CD14-positive monocyte (primary cell): Measurements from ENCODE around the gene COL12A1. TPM values are rescaled to one million over a fixed set of nuclear protein-coding genes. Genes with fewer than 3 reads are reported as not detected.

Experiments used
- DNase-seq, 3 donors: peaks; one replicate each; pipeline ENCODE4 v3.0.0-alpha.2; 2011 to 2022
- H2AFZ ChIP-seq: 2 replicates; pipeline ENCODE4 v1.6.0; 2012; ENCODE audit warnings: mild to moderate bottlenecking, low read depth, low read length, inconsistent platforms; ENCODE audit not compliant: insufficient read depth, poor library complexity, severe bottlenecking
- H3K27ac ChIP-seq, 2 donors: 1 replicate in 1 of 2; 2 replicates in 1 of 2; pipeline ENCODE4 v1.5.1; 2012 to 2013; ENCODE audit warnings: low read length in 2 of 2, control low read depth in 1 of 2, inconsistent platforms in 1 of 2, low read depth in 1 of 2, mild to moderate bottlenecking in 1 of 2
- H3K27me3 ChIP-seq, 2 donors: one replicate each; pipeline versions ENCODE4 v1.6.0 to v1.6.1; 2011 to 2013; ENCODE audit warnings: low read length in 2 of 2; ENCODE audit not compliant: control insufficient read depth in 2 of 2, insufficient read depth in 2 of 2
- H3K36me3 ChIP-seq, 2 donors: replicated peaks in 1 of 2; 1 replicate in 1 of 2; 2 replicates in 1 of 2; pipeline versions ENCODE4 v1.5.1 to v1.6.1; 2012 to 2013; ENCODE audit warnings: low read length in 2 of 2, control low read depth in 1 of 2, inconsistent platforms in 1 of 2, mild to moderate bottlenecking in 1 of 2; ENCODE audit not compliant: insufficient read depth in 2 of 2, control insufficient read depth in 1 of 2
- H3K4me1 ChIP-seq, 2 donors: 1 replicate in 1 of 2; 2 replicates in 1 of 2; pipeline versions ENCODE4 v1.5.1 to v1.6.1; 2012 to 2013; ENCODE audit warnings: low read length in 2 of 2, control low read depth in 1 of 2, inconsistent platforms in 1 of 2, mild to moderate bottlenecking in 1 of 2, moderate library complexity in 1 of 2; ENCODE audit not compliant: insufficient read depth in 2 of 2, control insufficient read depth in 1 of 2
- H3K4me2 ChIP-seq: replicated peaks from 2 replicates; pipeline ENCODE3; 2012; ENCODE audit warnings: low read length, moderate library complexity, mild to moderate bottlenecking; ENCODE audit not compliant: poor library complexity, severe bottlenecking; ENCODE audit errors: extremely low read depth
- H3K4me3 ChIP-seq, 3 experiments: fragments of 200-600 bp in 1 of 3; sonication (generic) in 1 of 3; replicated peaks in 1 of 3; 1 replicate in 2 of 3; 2 replicates in 1 of 3; pipeline ENCODE4 v1.5.1; 2011 to 2013; ENCODE audit warnings: low read length in 3 of 3, mild to moderate bottlenecking in 3 of 3, control low read depth in 2 of 3, low read depth in 2 of 3, inconsistent platforms in 1 of 3, moderate library complexity in 1 of 3
- H3K79me2 ChIP-seq: 2 replicates; pipeline ENCODE4 v1.6.0; 2012; ENCODE audit warnings: mild to moderate bottlenecking, control low read depth, inconsistent platforms, low read length, moderate library complexity; ENCODE audit not compliant: insufficient read depth
- H3K9ac ChIP-seq: 2 replicates; pipeline ENCODE4 v1.6.0; 2017; ENCODE audit warnings: low read length, mild to moderate bottlenecking; ENCODE audit not compliant: insufficient read depth, poor library complexity, severe bottlenecking
- H3K9me3 ChIP-seq, 2 donors: replicated peaks in 1 of 2; 1 replicate in 1 of 2; 2 replicates in 1 of 2; pipeline versions ENCODE4 v1.5.1 to v1.6.1; 2012 to 2013; ENCODE audit warnings: low read length in 2 of 2, control low read depth in 1 of 2; ENCODE audit not compliant: control insufficient read depth in 1 of 2, insufficient read depth in 1 of 2
- H4K20me1 ChIP-seq: 2 replicates; pipeline ENCODE4 v1.6.0; 2012; ENCODE audit warnings: mild to moderate bottlenecking, low read length, control low read depth, moderate library complexity; ENCODE audit not compliant: insufficient read depth
- H3K27ac Mint-ChIP-seq, 7 donors: one replicate each; pipeline ENCODE4 v1.8.0; 2020; ENCODE audit warnings: mild to moderate bottlenecking in 7 of 7, mixed read lengths in 7 of 7, moderate library complexity in 6 of 7, inconsistent platforms in 2 of 7
- H3K27me3 Mint-ChIP-seq, 3 donors: one replicate each; pipeline ENCODE4 v1.8.0; 2021 to 2022; ENCODE audit warnings: low read depth in 3 of 3, mild to moderate bottlenecking in 3 of 3, mixed read lengths in 3 of 3, moderate library complexity in 3 of 3, inconsistent platforms in 1 of 3
- H3K36me3 Mint-ChIP-seq, 2 donors: one replicate each; pipeline ENCODE4 v1.8.0; 2020; ENCODE audit warnings: mixed read lengths in 2 of 2, inconsistent platforms in 1 of 2, mild to moderate bottlenecking in 1 of 2
- H3K4me1 Mint-ChIP-seq: one replicate; pipeline ENCODE4 v1.8.0; 2020; ENCODE audit warnings: mild to moderate bottlenecking, mixed read lengths
- H3K4me3 Mint-ChIP-seq, 2 donors: one replicate each; pipeline ENCODE4 v1.8.0; 2020; ENCODE audit warnings: mild to moderate bottlenecking in 2 of 2, mixed read lengths in 2 of 2, moderate library complexity in 1 of 2
- H3K9me3 Mint-ChIP-seq, 7 donors: one replicate each; pipeline ENCODE4 v1.8.0; 2020 to 2022; ENCODE audit warnings: mixed read lengths in 7 of 7, mild to moderate bottlenecking in 6 of 7, moderate library complexity in 6 of 7, inconsistent platforms in 2 of 7
- WGBS: methylation state at CpG from one replicate; pipeline ENCODE4 v1.1.5; 2013; ENCODE audit warnings: missing lambda C conversion rate; ENCODE audit not compliant: insufficient coverage; 5-methylcytosine and 5-hydroxymethylcytosine counted together
- intact Hi-C, 2 donors: fragments of 100-400 bp; cut with micrococcal nuclease; formaldehyde crosslinking; loops; one replicate each; pipeline versions ENCODE4 v1.15.0 to v1.15.1; 2023
- polyA plus RNA-seq, 3 donors: library from polyadenylated mRNA; depleted of rRNA in 1 of 3; unstranded in 2 of 3; stranded (reverse) in 1 of 3; fragments of 300-500 nt in 2 of 3; fragments of >200 nt in 1 of 3; fragmentation: Illumina TruSeq in 2 of 3; gene quantifications; 1 replicate in 2 of 3; 2 replicates in 1 of 3; pipeline ENCODE4 v1.2.3, GENCODE V29; 2012 to 2021
- TF ChIP-seq, protein P1 (sequence below): fragments of 200-600 bp; IDR thresholded peaks from one replicate; pipeline ENCODE4 v1.8.0; 2022; ENCODE audit warnings: antibody characterized with exemption, mild to moderate bottlenecking

COL12A1 gene
- polyA plus RNA-seq, 3 donors = not detected

DNA sequence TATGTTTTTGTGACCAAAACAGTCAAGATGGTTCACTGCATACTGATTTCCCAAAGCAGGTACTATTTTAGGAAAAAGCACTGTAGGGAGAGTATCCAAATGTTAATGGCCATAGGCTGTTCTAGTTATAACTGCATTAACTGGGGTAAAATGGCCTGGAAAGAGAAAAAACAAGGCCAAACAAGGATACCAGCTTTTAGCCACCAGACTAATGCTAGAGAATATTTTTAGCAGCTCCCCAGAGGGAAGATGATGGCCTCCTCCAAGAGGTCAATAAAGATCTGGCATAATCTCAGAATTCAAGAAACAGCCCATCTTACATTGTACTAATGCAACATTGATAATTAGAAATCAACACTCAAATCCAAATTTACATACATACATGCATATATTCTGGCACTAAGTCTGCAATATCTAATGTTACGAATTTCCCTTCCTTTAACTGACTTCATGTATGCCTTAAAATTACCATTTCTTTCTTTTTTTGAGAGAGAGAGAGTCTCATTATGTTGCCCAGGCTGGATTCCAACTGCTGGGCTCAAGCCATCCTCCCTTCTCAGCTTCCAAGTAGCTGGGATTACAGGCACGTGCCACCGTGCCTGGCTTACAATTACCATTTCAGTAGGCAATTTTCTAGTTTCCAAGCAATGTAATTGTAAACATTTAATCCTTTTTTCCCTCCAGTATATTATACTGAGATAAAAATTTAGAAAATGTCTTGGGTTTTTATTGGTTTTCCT, 28.4 kb upstream of the COL12A1 start:
- no peaks in the 10 kb centered on the region for H3K27me3 ChIP-seq
- H3K27ac Mint-ChIP-seq = no peak overlapping the region
- no peaks in the 10 kb centered on the region for H3K79me2 ChIP-seq
- peaks cover 20 to 26% of the 10 kb centered on the region in 2 donors for H3K36me3 Mint-ChIP-seq
- H3K27ac ChIP-seq = no peak overlapping the region
- H3K9ac ChIP-seq = no peak overlapping the region
- peaks cover 4% of the 10 kb centered on the region for H3K4me1 Mint-ChIP-seq
- H3K9me3 ChIP-seq = no peaks in the 10 kb centered on the region
- no CpG with 5 or more reads among the region's 3 CpGs for WGBS
- no peak overlapping the region for H3K4me3 Mint-ChIP-seq
- no peak overlapping the region for H3K4me3 ChIP-seq
- H3K9me3 Mint-ChIP-seq = no peaks in the 10 kb centered on the region
- TF ChIP-seq, protein P1, sequence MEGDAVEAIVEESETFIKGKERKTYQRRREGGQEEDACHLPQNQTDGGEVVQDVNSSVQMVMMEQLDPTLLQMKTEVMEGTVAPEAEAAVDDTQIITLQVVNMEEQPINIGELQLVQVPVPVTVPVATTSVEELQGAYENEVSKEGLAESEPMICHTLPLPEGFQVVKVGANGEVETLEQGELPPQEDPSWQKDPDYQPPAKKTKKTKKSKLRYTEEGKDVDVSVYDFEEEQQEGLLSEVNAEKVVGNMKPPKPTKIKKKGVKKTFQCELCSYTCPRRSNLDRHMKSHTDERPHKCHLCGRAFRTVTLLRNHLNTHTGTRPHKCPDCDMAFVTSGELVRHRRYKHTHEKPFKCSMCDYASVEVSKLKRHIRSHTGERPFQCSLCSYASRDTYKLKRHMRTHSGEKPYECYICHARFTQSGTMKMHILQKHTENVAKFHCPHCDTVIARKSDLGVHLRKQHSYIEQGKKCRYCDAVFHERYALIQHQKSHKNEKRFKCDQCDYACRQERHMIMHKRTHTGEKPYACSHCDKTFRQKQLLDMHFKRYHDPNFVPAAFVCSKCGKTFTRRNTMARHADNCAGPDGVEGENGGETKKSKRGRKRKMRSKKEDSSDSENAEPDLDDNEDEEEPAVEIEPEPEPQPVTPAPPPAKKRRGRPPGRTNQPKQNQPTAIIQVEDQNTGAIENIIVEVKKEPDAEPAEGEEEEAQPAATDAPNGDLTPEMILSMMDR = no peak
- no peaks in the 10 kb centered on the region for H3K4me1 ChIP-seq
- intact Hi-C loops = no loop called here
- peaks cover 0 to 3% (median 0%) of the 10 kb centered on the region in 3 donors for H3K27me3 Mint-ChIP-seq
- no peak for DNase-seq
- H2AFZ ChIP-seq = no peak overlapping the region
- peaks cover 21 to 33% of the 10 kb centered on the region in 2 donors for H3K36me3 ChIP-seq
- H3K4me2 ChIP-seq = no peak overlapping the region
- peaks cover 6% of the 10 kb centered on the region for H4K20me1 ChIP-seq

DNA sequence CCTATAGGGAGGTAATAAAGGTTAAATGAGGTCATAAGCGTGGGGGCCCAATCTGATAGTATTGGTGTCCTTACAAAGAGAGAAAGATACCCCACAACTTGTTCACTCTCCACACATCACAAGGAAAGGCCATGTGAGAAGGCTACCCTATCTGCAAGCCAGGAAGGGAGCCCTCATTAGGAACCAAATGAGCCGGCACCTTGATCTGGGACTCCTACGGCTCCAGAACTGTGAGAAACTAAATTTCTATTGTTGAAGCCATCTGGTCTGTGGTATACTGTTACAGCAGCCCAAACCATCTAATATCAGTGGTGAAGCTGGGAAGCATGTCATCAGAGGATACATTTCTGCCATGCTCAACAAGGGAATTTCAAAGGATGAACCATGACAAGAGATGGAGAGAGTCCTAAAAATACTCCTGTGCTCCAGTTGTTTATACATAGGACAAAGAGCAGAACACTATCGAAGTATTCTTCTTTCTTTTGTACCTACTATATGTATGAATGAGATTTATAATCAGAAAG, 27.3 kb upstream of the COL12A1 start:
- Histone ChIP-seq H3K27ac (no peak overlapping the region), H3K79me2 (no peaks in the 10 kb centered on the region), H3K9ac (no peak overlapping the region), H3K4me3 (no peak overlapping the region), H3K4me2 (no peak overlapping the region), H3K4me1 (no peaks in the 10 kb centered on the region), H3K27me3 (no peaks in the 10 kb centered on the region), H3K9me3 (no peaks in the 10 kb centered on the region), H2AFZ (no peak overlapping the region), H4K20me1 (no peaks in the 10 kb centered on the region), H3K36me3 (peaks cover 13 to 23% of the 10 kb centered on the region in 2 donors)
- no CpG with 5 or more reads among the region's 4 CpGs for WGBS
- TF ChIP-seq, protein P1 = no peak
- Mint-ChIP-seq H3K9me3 (no peaks in the 10 kb centered on the region), H3K27me3 (peaks cover 0 to 3% (median 2%) of the 10 kb centered on the region in 3 donors), H3K27ac (no peak overlapping the region), H3K36me3 (peaks cover 14 to 16% of the 10 kb centered on the region in 2 donors), H3K4me1 (peaks cover 4% of the 10 kb centered on the region), H3K4me3 (no peak overlapping the region)
- DNase-seq = no peak
- intact Hi-C loops = no loop called here
